Fibroblast of lung (primary cell): ENCODE measurements around the gene GSG1L.

Source experiments
- EZH2 ChIP-seq: IDR thresholded peaks from 2 replicates; pipeline ENCODE4 v1.5.1; 2012; ENCODE audit warnings: low read length, control low read depth, mild to moderate bottlenecking; ENCODE audit errors: missing control alignments
- TF ChIP-seq, protein P1 (sequence below), 2 donors: IDR thresholded peaks in 1 of 2; conservative IDR thresholded peaks in 1 of 2; 1 replicate in 1 of 2; 2 replicates in 1 of 2; pipeline ENCODE4 v1.5.1; 2011 to 2012; ENCODE audit warnings: low read length in 2 of 2, control low read depth in 1 of 2, inconsistent platforms in 1 of 2, low read depth in 1 of 2, mild to moderate bottlenecking in 1 of 2

DNA sequence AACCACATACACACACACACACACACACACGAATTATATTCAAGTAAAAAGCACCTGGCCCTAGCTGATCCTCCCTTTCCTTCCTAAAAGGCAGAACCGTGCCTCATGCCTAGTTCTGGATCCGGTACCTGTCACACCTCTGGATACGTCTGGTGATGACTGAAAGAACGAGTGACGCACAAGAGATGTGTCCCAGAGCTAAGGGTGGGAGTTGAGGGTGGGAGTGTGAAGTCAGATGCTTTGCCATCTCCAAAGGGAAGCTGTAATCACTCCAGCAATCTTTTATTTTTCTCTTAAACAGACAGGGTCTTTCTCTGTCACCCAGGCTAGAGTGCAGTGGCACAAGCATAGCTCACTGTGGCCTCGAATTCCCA, 26.5 kb upstream of the GSG1L start:
- TF ChIP-seq, protein P1, sequence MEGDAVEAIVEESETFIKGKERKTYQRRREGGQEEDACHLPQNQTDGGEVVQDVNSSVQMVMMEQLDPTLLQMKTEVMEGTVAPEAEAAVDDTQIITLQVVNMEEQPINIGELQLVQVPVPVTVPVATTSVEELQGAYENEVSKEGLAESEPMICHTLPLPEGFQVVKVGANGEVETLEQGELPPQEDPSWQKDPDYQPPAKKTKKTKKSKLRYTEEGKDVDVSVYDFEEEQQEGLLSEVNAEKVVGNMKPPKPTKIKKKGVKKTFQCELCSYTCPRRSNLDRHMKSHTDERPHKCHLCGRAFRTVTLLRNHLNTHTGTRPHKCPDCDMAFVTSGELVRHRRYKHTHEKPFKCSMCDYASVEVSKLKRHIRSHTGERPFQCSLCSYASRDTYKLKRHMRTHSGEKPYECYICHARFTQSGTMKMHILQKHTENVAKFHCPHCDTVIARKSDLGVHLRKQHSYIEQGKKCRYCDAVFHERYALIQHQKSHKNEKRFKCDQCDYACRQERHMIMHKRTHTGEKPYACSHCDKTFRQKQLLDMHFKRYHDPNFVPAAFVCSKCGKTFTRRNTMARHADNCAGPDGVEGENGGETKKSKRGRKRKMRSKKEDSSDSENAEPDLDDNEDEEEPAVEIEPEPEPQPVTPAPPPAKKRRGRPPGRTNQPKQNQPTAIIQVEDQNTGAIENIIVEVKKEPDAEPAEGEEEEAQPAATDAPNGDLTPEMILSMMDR (conservative IDR thresholded peaks at IDR 0.05 in 1 of 2, IDR thresholded peaks at IDR 0.05 in 1 of 2; ENCODE audit: low read depth in 1 of 2, low read length in 2 of 2) = no peak
- no peak for TF ChIP-seq EZH2
